MG63 (cell line): ENCODE data around the gene SRSF4. TPM values are rescaled to one million over a fixed set of nuclear protein-coding genes. Genes with fewer than 3 reads are reported as not detected.
"Not testable (repeated sequence)": the region's sequence is repeated elsewhere in the genome, so short reads cannot be mapped to it uniquely, and the experiment has no call there.

Experiments
- DNase-seq: peaks from one replicate; pipeline ENCODE4 v3.0.0-alpha.2; 2020
- H3K27me3 ChIP-seq: fragments of 250-450 bp; sonication (Bioruptor Pico); 2 replicates; pipeline ENCODE4 v1.5.1; 2020; ENCODE audit warnings: mild to moderate bottlenecking, moderate library complexity
- H3K36me3 ChIP-seq: fragments of 250-450 bp; sonication (Bioruptor Pico); 2 replicates; pipeline ENCODE4 v1.5.1; 2020; ENCODE audit warnings: mild to moderate bottlenecking, moderate library complexity
- H3K4me3 ChIP-seq: fragments of 250-450 bp; sonication (Bioruptor Pico); 2 replicates; pipeline ENCODE4 v1.5.1; 2020; ENCODE audit warnings: mild to moderate bottlenecking, moderate library complexity
- H3K9me3 ChIP-seq: fragments of 250-450 bp; sonication (Bioruptor Pico); 2 replicates; pipeline ENCODE4 v1.5.1; 2020; ENCODE audit warnings: mild to moderate bottlenecking, moderate library complexity
- total RNA-seq: library from RNA; depleted of rRNA; stranded (reverse); fragments of >200 nt; shearing (Covaris generic); gene quantifications from 2 replicates; pipeline ENCODE4 v1.2.3, GENCODE V29; 2014; ENCODE audit warnings: low replicate concordance; rRNA removed

SRSF4 gene
- total RNA-seq: 29.8 and 58.1 TPM in 2 replicates

DNA sequence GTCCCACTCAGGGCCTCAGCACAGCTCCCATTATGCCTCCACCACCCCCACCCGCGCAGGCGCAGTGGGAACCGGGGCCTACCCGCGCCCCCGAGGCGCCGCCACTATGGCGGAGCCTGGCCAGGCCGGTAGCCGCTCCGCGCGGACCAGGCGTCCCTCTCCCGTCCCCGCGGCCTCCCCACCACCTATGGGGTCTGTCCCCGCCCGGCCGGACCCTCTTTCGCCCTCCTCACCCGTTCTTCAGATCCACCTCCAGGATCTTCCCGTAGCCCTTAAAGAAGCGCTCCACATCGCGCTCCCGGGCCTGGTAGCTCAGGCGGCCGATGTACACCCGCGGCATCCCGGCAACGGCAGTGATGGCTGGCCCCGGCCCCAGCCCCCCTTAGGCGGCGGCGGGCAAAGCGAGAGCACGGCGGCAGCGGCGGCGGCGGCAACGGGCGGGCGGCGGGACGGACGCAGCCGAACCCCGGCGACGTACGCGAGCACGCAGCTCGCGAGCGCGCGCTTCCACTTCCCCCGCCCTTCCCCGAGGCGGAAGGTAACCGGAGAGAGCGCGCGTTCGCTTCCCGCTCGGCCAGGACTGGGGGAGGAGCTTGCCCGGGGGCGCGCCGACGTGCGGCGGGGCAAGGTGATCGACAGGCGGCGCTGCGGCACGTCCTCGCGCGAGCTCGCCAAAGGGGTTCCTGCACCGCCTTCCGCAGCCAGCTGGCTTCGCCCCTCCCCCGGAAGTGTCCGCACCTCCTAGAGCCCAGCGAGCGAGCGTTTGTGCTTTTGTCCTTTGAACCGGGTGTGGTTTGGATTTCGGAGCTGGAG, at the start of gene SRSF4:
Gene SRSF4, minus strand, starts transcription at position 488 of the 813 bp plus-strand sequence. Its CDS starts 148 bp downstream, at position 340.
- peak; percentile 99 for DNase-seq
- Histone ChIP-seq H3K4me3 (peak within 1 kb of the TSS; percentile 100), H3K27me3 (no peaks in the 10 kb centered on the region)

DNA sequence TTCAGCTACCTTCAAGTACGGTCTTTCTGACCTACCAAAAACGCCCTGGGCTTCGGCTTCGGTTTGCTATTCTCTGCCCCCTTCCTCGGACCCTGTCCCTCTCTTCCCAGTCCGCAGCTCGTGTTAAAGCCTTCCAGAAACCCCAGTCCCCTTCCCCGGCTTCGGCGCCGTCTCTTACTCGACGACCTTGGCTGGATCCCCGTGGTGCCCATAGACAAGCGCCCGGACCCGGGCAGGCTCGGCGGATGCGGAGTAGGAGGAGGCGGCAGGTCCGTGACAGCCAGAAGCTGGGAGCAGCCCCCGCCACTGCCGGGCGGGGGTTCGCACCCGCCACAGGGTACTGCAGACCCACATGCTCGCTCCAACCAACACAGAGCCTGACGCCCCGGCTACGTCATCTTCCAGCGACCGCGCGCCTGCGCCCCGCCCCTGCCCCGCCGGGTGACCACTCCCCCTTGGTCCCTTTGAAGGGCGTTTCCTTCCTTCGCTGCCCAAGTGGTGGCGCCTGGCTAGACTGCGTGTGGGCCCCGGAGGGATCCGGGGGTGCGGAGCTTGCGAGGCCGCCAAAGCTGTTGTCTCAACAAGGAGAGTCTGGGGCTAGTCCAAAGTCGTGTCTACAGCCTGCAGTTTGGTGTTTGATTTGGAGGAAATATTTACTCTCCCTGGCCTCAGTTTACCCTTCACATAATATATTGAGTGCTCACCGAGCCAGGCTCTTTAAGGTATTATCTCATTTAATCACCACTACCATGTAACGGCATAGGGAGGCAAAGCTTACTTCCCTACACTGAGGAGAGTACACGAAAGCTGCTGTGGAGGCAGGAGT, 49.1 kb upstream of the SRSF4 start, which contains the start of gene MECR:
Gene MECR, minus strand, starts transcription at position 382 of the 826 bp plus-strand sequence. Its CDS starts 28 bp downstream, at position 354.
- no peaks in the 10 kb centered on the region for H3K36me3 ChIP-seq
- peak; percentile 91 for DNase-seq
- H3K4me3 ChIP-seq: peak within 1 kb of the TSS; percentile 91
- H3K9me3 ChIP-seq: no peaks in the 10 kb centered on the region
- no peaks in the 10 kb centered on the region for H3K27me3 ChIP-seq

More for the DNA sequence above, at the start of gene SRSF4:
- Histone ChIP-seq H3K36me3 (peaks cover 37% of the 10 kb centered on the region), H3K9me3 (no peaks in the 10 kb centered on the region)

DNA sequence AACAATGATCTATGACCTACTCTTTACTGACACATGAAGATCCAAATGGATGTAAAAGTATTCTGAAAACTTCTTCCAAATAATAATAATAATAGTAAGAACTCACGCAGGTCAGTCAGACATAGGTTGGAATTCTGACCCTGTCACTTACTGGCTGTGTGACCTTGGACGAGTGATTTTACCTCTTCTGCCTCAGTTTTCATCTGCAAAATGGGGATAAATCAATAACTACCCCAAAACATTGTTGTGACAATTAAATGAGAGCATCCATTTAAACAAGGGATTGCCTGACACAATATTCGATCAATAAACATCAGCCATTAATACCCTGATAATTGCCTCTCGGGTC, 48.5 kb upstream of the SRSF4 start:
- no peak for DNase-seq
- Histone ChIP-seq H3K27me3 (no peaks in the 10 kb centered on the region), H3K9me3 (no peaks in the 10 kb centered on the region), H3K4me3 (peak overlapping the region; percentile 91), H3K36me3 (no peaks in the 10 kb centered on the region)

GRCh38 chr1:29227511-29227910, 45.8 kb upstream of the SRSF4 start:
- no peaks in the 10 kb centered on the region for H3K27me3 ChIP-seq
- no peaks in the 10 kb centered on the region for H3K36me3 ChIP-seq
- no peak overlapping the region for H3K4me3 ChIP-seq
- no peaks in the 10 kb centered on the region for H3K9me3 ChIP-seq
- no peak for DNase-seq

- Histone ChIP-seq H3K4me3 (no peak overlapping the region), H3K9me3 (no peaks in the 10 kb centered on the region), H3K36me3 (no peaks in the 10 kb centered on the region), H3K27me3 (no peaks in the 10 kb centered on the region)
- DNase-seq: no peak
Measured at GRCh38 chr1:29225361-29225760, 43.7 kb upstream of the SRSF4 start.

- Histone ChIP-seq H3K9me3 (no peaks in the 10 kb centered on the region), H3K36me3 (no peaks in the 10 kb centered on the region), H3K4me3 (no peak overlapping the region), H3K27me3 (no peaks in the 10 kb centered on the region)
- DNase-seq: no peak
Measured at GRCh38 chr1:29224356-29224837, 42.7 kb upstream of the SRSF4 start.

- Histone ChIP-seq H3K4me3 (no peak overlapping the region), H3K9me3 (no peaks in the 10 kb centered on the region), H3K27me3 (no peaks in the 10 kb centered on the region), H3K36me3 (no peaks in the 10 kb centered on the region)
- DNase-seq: no peak
Measured at GRCh38 chr1:29223521-29223920, 41.8 kb upstream of the SRSF4 start.

DNA sequence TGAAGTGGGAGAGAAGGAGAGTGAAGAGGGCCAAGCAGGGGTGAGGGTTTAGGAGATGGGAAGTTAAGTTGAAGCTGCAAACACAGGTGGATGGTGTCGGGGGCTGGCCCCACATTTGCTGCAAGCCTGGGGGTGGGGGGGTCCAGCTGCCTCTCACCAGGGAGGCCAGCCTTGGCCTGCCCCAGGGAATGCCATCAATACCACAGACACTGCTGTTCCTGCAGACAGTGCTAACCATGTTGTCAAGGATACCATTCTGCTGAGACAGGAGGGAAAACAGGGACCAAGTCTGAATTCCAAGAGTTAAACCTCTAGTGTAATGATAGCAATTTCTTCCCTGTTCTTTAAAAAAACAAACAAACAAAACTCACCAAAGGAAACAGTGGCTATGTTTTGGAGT, 41.0 kb upstream of the SRSF4 start:
- DNase-seq: no peak
- H3K4me3 ChIP-seq: no peak overlapping the region
- no peaks in the 10 kb centered on the region for H3K27me3 ChIP-seq
- no peaks in the 10 kb centered on the region for H3K36me3 ChIP-seq
- H3K9me3 ChIP-seq: no peaks in the 10 kb centered on the region

DNA sequence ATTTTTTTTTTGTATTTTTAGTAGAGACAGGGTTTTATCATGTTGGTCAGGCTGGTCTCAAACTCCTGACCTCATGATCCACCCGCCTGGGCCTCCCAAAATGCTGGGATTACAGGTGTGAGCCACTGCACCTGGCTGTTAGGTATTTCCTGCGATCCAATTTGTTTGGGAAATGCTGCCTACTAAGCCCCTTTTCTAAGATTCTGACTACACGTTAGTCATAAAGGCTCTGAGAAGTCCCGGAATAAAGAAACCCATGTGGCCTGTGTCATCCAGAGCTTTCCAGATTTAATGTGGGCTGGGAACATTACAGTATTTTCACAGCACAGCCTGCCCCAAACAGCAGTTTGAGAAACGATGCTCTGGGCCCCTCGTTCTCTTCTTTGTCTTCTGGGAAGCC, 40.6 kb upstream of the SRSF4 start:
- not testable (repeated sequence) for H3K36me3 ChIP-seq, H3K4me3 ChIP-seq, DNase-seq, H3K9me3 ChIP-seq, H3K27me3 ChIP-seq

DNA sequence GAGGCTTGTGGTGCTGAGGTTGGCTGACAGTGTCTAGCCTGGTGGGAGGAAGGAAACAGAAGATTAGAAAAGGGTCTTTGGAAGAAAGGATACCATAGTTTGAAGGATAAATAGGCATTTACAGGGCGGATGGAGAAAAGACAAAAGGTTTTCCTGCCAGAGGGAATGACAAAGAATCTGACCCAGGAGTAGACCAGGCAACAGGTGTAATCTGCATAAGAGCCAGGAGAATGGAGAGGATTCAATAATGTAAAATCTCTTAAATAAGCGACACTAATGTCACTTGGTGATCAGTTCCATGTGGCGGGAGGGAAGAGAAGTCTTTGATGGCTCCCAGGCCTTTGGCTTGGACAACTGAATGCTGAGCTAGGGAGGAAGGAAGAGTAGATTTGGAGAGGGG, 39.6 kb upstream of the SRSF4 start:
- no peaks in the 10 kb centered on the region for H3K9me3 ChIP-seq
- H3K27me3 ChIP-seq: no peaks in the 10 kb centered on the region
- peaks cover 4% of the 10 kb centered on the region for H3K36me3 ChIP-seq
- no peak for DNase-seq
- H3K4me3 ChIP-seq: no peak overlapping the region

- Histone ChIP-seq H3K9me3 (no peaks in the 10 kb centered on the region), H3K4me3 (no peak overlapping the region), H3K36me3 (peaks cover 26% of the 10 kb centered on the region), H3K27me3 (no peaks in the 10 kb centered on the region)
- no peak for DNase-seq
Measured at GRCh38 chr1:29218223-29218622, 36.5 kb upstream of the SRSF4 start.

DNA sequence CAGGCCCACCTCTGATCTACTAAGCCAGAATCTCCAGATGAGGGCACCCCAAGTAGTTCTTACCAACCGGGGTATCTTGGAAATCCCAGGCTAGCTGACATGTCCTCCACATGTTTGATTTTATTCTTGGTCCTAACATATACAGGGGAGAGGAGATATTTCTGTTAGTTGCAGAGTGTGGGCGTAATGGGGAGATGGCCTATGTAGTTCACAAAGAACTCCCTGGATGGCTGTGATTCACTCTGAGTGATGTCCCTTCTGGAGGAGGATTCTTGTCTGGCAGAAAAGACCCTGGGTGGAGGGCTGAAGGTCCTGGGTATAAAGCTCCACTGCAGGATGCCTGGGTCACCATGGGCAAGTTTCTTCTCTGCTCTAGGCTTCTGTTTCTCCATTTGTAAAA, 35.9 kb upstream of the SRSF4 start:
- Histone ChIP-seq H3K36me3 (peaks cover 30% of the 10 kb centered on the region), H3K9me3 (no peaks in the 10 kb centered on the region), H3K4me3 (no peak overlapping the region), H3K27me3 (no peaks in the 10 kb centered on the region)
- DNase-seq: no peak

- Histone ChIP-seq H3K9me3 (no peaks in the 10 kb centered on the region), H3K36me3 (peaks cover 43% of the 10 kb centered on the region), H3K27me3 (no peaks in the 10 kb centered on the region)
Measured at GRCh38 chr1:29213055-29213454, 31.4 kb upstream of the SRSF4 start.

GRCh38 chr1:29211086-29212030, 29.7 kb upstream of the SRSF4 start:
- DNase-seq: peak; percentile 11
- Histone ChIP-seq H3K9me3 (no peaks in the 10 kb centered on the region), H3K4me3 (no peak overlapping the region), H3K36me3 (peaks cover 39% of the 10 kb centered on the region), H3K27me3 (no peaks in the 10 kb centered on the region)

More at GRCh38 chr1:29213055-29213454, 31.4 kb upstream of the SRSF4 start:
- no peak overlapping the region for H3K4me3 ChIP-seq
- no peak for DNase-seq

GRCh38 chr1:29210278-29211085, 28.8 kb upstream of the SRSF4 start:
- no peaks in the 10 kb centered on the region for H3K27me3 ChIP-seq
- peak; percentile 46 for DNase-seq
- H3K9me3 ChIP-seq: no peaks in the 10 kb centered on the region
- no peak overlapping the region for H3K4me3 ChIP-seq
- H3K36me3 ChIP-seq: peaks cover 31% of the 10 kb centered on the region

DNA sequence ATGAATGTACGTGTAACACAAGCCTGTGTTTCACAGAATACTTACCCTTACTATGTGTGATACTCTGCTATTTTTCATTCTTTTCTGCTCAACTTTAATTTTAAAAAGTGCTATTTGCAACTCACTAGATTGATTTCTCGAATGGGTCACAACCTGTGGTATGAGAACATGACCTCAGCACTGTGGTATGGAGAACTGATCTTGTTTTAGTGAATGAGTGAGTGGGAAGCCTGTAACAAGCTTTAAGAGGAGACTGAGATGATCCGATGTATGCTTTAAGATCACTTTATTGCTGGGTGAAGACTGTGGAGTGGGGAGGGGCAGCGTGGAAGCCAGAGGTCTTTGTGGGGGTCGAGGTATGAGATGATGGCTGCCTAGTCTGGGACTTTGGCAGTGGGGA, 27.5 kb upstream of the SRSF4 start:
- H3K4me3 ChIP-seq: no peak overlapping the region
- no peaks in the 10 kb centered on the region for H3K27me3 ChIP-seq
- no peaks in the 10 kb centered on the region for H3K9me3 ChIP-seq
- DNase-seq: no peak
- peaks cover 20% of the 10 kb centered on the region for H3K36me3 ChIP-seq
